Right hindlimb (tissue), 1 donor: Measurements from ENCODE around the gene CNOT8.

ENCODE experiments used
- DNase-seq: peaks from one replicate; pipeline ENCODE4 v3.0.0-alpha.2; 2018

The CNOT8 gene

DNA sequence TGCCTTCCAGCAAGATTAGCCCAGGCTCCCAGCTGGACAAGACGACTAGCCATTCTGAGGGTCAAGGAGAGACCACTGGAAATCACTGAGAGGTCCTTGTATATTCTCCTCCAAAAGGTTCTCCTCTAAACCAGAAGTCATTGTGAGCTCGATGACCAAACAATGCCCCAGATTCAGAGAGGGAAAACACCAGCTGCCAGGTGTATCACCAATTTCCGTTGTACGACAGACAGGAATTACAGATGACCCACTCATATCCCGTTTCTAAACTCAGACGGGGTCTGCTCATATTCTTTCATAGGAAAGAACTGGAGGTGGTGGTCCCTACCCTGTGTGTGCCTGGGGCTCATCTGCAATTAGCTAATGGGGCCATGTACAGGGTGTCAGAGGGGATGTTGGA is 22.2 kb upstream of the CNOT8 start:
- DNase-seq, result no peak

- no peak for DNase-seq
Measured at GRCh38 chr5:154837009-154837901, 21.2 kb upstream of the CNOT8 start.

GRCh38 chr5:154840435-154841272 is 17.8 kb upstream of the CNOT8 start:
- no peak for DNase-seq

DNA sequence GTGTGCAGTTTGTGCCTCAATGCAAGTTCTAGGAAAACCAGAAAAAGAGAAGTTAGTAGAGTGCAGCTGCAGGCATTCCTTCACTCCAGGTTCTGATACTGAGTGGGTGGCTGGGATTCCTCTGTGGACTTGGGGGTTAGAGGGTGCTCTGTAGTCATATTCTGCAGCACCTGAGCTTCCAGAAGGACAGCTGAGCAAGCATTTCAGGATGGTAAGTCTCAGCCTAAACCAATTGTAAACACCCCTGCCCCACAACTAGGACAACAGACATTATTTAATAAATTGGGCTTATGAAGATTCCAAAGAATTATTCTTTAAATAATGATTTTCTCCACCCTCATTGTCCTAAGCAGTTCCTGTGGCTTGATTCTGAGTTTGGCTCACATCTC is 17.2 kb upstream of the CNOT8 start:
- no peak for DNase-seq

- no peak for DNase-seq
Measured at GRCh38 chr5:154842689-154843530, 15.5 kb upstream of the CNOT8 start.

GRCh38 chr5:154844809-154845208 is 13.6 kb upstream of the CNOT8 start:
- DNase-seq, result no peak

GRCh38 chr5:154849264-154849785 is 9.1 kb upstream of the CNOT8 start:
- DNase-seq, result no peak

GRCh38 chr5:154849791-154850201 is 8.6 kb upstream of the CNOT8 start:
- no peak for DNase-seq

- peak; percentile 90 for DNase-seq
Measured at GRCh38 chr5:154850255-154851062, 8.0 kb upstream of the CNOT8 start, which contains the start of gene FAXDC2. Gene FAXDC2 (minus strand): TSS chr5:154850603. CDS start chr5:154838178, 12,425 bp downstream.

GRCh38 chr5:154851351-154851750 is 7.1 kb upstream of the CNOT8 start:
- no peak for DNase-seq

GRCh38 chr5:154857530-154858296 is 714 bp upstream of the CNOT8 start:
- DNase-seq, result peak; percentile 98

- no peak for DNase-seq
Measured at GRCh38 chr5:154858972-154859871, 795 bp downstream of the CNOT8 start.

DNA sequence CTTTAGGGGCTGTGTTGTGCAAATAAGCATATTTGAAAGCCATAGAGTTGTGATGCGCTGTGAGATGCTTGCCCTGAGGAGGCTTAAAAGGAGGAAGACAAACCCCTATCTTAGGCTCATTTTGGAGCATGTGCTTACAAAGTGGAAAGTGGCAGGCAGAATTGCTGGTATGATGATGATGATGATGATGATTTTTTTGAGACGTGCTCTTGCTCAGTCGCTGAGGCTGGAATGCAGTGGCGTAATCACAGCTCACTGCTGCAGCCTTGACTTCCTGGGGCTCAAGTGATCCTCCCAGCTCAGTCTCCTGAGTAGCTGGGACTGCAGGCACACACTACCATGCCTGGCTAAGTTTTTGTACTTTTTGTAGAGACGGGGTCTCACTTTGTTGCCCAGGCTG is 1.7 kb downstream of the CNOT8 start:
- no peak for DNase-seq

GRCh38 chr5:154860765-154861164 is 2.3 kb downstream of the CNOT8 start:
- no peak for DNase-seq

DNA sequence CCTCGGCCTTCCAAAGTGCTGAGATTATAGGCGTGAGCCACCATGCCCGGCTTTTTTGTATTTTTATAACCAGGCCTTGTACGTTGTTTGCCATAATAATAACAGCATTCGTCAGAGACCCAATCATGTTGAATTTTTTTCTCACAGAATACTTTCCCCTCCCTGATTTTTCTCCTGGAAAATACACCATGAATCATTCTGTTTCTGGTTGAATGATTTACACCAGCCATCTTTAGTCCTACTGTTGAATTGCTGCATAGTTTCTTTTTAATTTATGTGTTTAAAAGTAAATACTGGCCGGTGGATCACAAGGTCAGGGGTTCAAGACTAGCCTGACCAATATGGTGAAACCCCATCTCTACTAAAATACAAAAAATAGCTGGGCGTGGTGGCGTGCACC is 3.5 kb downstream of the CNOT8 start:
- no peak for DNase-seq

GRCh38 chr5:154862766-154863165 is 4.3 kb downstream of the CNOT8 start:
- no peak for DNase-seq

DNA sequence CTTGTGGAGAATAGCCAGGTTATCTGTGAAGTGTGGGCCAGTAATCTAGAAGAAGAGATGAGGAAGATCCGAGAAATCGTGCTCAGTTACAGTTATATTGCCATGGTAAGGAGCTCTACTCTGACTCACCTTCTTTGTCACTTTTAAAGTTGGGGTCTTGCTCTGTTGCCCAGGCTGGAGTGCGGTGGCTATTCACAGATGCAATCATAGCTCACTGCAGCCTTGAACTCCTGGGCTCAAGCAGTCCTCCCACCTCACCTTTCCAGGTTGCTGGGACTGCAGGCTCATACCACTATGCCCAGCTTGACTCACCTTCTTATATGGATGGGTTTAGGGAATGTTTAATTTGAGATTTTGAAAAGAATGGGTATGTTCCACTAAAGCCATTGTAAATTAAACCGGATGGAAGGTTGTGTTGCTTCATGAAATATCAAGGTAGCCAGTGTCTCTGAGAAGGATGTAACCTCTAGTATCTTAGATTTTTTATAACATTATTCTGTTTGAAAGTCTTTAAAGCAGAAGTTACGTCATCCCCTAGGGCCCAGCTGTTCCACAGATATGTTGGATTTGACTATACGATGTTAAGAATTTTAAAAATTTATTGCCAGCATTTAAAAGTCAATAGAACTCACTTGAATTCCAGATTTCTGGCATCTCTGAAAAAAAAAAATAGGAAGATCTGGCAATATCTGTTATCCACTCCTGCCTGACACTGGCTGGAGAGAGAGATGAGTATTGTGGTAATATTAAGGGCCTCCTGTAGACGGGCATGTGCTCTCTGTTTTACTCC is 5.1 kb downstream of the CNOT8 start:
- no peak for DNase-seq

GRCh38 chr5:154865466-154866184 is 7.2 kb downstream of the CNOT8 start:
- no peak for DNase-seq
